Osteocyte (in vitro differentiated cells): ENCODE data around the gene EXT2. TPM values are rescaled to one million over a fixed set of nuclear protein-coding genes. Genes with fewer than 3 reads are reported as not detected.
A peak's percentile ranks its signal among the peaks of the same experiment; 100 is the strongest.

Experiments used
- DNase-seq: peaks from one replicate; pipeline ENCODE4 v3.0.0; 2021; ENCODE audit warnings: mixed read lengths; ENCODE audit not compliant: unreplicated experiment; ENCODE audit errors: extremely low spot score
- H3K27ac Mint-ChIP-seq: one replicate; pipeline ENCODE4 v1.8.0; 2021; ENCODE audit warnings: mild to moderate bottlenecking, mixed read lengths; ENCODE audit not compliant: unreplicated experiment
- H3K27me3 Mint-ChIP-seq: one replicate; pipeline ENCODE4 v1.8.0; 2021; ENCODE audit warnings: mixed read lengths; ENCODE audit not compliant: unreplicated experiment
- H3K36me3 Mint-ChIP-seq: one replicate; pipeline ENCODE4 v1.8.0; 2021; ENCODE audit warnings: mixed read lengths; ENCODE audit not compliant: unreplicated experiment
- H3K4me1 Mint-ChIP-seq: one replicate; pipeline ENCODE4 v1.8.0; 2021; ENCODE audit warnings: mixed read lengths; ENCODE audit not compliant: unreplicated experiment
- H3K4me3 Mint-ChIP-seq: one replicate; pipeline ENCODE4 v1.8.0; 2021; ENCODE audit warnings: mild to moderate bottlenecking, moderate library complexity, mixed read lengths; ENCODE audit not compliant: unreplicated experiment
- H3K9me3 Mint-ChIP-seq: one replicate; pipeline ENCODE4 v1.8.0; 2021; ENCODE audit warnings: mixed read lengths; ENCODE audit not compliant: unreplicated experiment
- total RNA-seq: library from RNA; stranded (reverse); gene quantifications from 2 replicates; pipeline ENCODE4 v1.2.1, GENCODE V29; 2021
- TF ChIP-seq, protein P1 (sequence below): fragments of 200-600 bp; sonication (generic); IDR thresholded peaks from 2 replicates; pipeline ENCODE4 v1.5.0; 2021; ENCODE audit warnings: antibody characterized with exemption, mild to moderate bottlenecking, moderate library complexity

EXT2 gene
- total RNA-seq, 1 donor from 2014 or later: 102 TPM

DNA sequence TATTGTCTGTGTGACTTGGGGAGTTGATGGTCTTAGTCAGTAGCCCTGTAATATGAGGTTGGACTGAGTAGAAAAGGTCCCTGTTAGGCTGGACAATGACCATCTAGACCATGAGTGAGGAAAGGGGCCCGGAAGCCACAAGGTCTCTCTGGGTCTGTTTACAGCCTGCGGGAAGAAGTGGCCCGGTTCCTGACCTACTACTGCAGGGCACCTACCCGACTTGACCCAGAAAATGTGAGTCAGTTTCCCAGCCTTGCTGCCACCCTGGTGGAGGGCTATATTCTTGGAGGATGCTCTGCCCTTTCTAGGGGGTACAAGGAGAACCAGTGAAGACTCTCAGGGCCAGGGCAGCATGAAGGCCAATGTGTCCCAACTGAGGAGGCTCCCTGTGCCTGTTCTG lies 44.3 kb upstream of the EXT2 start:
- Mint-ChIP-seq H3K9me3 (no peaks in the 10 kb centered on the region), H3K27ac (no peak overlapping the region), H3K4me3 (no peak overlapping the region), H3K36me3 (no peaks in the 10 kb centered on the region), H3K27me3 (peaks cover 25% of the 10 kb centered on the region), H3K4me1 (no peaks in the 10 kb centered on the region)
- TF ChIP-seq, protein P1, sequence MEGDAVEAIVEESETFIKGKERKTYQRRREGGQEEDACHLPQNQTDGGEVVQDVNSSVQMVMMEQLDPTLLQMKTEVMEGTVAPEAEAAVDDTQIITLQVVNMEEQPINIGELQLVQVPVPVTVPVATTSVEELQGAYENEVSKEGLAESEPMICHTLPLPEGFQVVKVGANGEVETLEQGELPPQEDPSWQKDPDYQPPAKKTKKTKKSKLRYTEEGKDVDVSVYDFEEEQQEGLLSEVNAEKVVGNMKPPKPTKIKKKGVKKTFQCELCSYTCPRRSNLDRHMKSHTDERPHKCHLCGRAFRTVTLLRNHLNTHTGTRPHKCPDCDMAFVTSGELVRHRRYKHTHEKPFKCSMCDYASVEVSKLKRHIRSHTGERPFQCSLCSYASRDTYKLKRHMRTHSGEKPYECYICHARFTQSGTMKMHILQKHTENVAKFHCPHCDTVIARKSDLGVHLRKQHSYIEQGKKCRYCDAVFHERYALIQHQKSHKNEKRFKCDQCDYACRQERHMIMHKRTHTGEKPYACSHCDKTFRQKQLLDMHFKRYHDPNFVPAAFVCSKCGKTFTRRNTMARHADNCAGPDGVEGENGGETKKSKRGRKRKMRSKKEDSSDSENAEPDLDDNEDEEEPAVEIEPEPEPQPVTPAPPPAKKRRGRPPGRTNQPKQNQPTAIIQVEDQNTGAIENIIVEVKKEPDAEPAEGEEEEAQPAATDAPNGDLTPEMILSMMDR: no peak
- DNase-seq: no peak

DNA sequence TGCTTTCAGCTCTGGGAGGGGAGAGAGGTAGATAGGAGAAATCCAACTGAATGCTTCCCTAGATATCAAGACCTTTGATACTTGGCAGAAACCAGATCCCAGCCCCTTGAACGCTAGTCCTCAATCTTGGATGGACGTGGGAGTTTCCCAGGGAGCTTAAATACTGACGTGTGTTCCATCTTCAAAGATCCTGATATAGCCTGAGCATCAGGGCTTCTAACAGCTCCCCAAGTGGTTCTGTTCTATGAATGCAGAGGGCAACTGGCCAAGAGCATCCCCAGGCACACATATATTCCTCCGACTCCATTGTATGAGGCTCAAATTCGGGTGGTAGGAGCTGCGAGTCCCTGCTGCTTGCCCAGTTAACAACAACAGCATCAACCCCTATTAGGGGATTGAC lies 38.1 kb upstream of the EXT2 start:
- H3K27me3 Mint-ChIP-seq: peaks cover 34% of the 10 kb centered on the region
- TF ChIP-seq, protein P1: no peak
- H3K4me3 Mint-ChIP-seq: no peak overlapping the region
- no peak overlapping the region for H3K27ac Mint-ChIP-seq
- H3K9me3 Mint-ChIP-seq: no peaks in the 10 kb centered on the region
- DNase-seq: no peak
- H3K36me3 Mint-ChIP-seq: no peaks in the 10 kb centered on the region
- no peaks in the 10 kb centered on the region for H3K4me1 Mint-ChIP-seq

DNA sequence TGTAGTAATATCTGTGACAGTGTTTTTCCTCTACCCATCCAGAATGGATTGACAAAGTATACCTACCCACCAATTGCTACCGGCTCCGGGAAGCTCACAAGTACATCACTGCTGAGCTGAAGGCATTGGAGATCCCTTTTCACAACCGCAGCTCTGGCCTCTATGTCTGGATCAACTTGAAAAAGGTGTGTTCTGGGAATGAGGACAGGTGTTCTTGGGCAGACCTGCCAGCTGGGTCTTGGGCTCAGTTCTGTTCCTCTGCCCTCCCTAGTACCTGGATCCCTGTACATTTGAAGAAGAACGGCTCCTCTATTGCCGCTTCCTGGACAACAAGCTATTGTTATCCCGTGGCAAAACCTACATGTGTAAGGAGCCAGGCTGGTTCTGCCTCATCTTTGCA lies 37.2 kb upstream of the EXT2 start:
- Mint-ChIP-seq H3K4me3 (no peak overlapping the region), H3K9me3 (no peaks in the 10 kb centered on the region), H3K36me3 (no peaks in the 10 kb centered on the region)

DNA sequence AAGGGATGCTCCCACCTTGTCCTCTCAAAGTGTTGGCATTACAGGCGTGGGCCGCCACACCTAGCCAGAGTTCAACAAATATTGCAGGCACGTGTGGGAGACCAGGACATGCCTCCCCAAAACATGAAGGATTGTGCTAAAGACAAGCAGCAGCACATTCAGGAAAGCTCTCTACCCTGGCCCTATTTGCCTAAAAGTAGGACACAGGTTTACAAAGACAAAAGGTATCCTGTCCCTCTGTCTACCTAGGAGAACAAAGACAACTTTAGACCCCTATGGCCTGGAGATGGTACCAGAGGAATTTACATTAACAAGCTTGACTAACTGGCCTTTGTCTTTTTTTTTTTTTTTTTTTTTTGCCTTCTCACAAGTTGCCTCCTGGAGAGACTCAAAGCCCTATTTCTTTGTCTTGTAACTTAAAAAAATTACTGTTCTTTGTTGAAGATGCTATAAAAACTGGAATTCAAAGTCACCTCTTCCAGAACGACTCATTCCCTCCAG lies 30.3 kb upstream of the EXT2 start:
- no peak for DNase-seq
- Mint-ChIP-seq H3K4me3 (no peak overlapping the region), H3K36me3 (no peaks in the 10 kb centered on the region), H3K9me3 (no peaks in the 10 kb centered on the region), H3K4me1 (peaks cover 15% of the 10 kb centered on the region), H3K27me3 (peaks cover 57% of the 10 kb centered on the region), H3K27ac (peak overlapping the region; percentile 73)
- TF ChIP-seq, protein P1: no peak

More for the DNA sequence above, 37.2 kb upstream of the EXT2 start:
- no peaks in the 10 kb centered on the region for H3K4me1 Mint-ChIP-seq
- TF ChIP-seq, protein P1: no peak
- peaks cover 44% of the 10 kb centered on the region for H3K27me3 Mint-ChIP-seq
- DNase-seq: no peak
- H3K27ac Mint-ChIP-seq: no peak overlapping the region

DNA sequence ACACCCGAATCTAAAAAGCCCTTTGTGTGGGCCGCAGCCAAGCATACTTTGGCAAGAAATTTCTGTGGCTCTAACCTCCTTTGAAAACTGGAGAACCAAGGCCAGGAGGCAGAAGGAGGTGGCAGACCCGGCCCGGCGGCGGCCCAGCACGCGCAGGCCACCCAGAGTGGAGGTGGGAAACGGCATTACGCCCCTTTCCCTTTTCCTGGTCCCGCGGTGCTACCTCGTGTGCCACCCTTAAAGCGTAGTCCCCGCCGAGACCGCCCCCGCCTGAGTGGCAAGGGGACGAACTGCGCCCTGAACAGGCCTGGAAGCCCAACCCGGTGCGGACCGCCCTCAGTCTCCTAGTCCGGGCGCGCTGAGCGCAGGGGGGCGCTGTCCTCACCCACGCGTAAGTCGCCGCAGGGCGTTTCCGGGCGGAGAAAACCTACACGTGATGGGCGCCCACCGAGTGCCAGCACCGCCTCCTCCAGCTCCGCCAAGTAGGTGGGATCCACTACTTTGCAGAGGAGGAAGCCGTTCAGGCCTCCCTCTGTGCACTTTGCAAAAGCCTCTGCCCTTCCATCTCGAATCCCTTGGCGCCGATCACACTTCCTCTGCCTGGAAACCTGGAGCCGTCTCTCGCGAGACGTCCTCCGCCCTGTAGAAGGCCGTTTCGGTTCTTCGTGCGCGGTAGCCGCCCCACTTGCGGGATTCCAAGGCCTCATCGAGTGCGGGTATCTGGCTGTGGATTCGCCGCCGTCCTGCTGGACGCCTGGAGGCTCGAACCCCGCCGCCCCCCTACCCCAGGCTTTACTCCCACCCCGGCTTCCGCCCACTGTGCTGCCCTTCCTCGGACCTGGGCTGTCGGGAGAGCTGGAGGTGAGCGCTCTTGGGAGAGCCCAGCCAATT lies 29.4 kb upstream of the EXT2 start, which contains the start of gene ACCS:
Gene ACCS, plus strand, starts transcription at position 430 of the 891 bp plus-strand sequence. CDS start 1,358 bp downstream, outside the sequence.
- peaks cover 15% of the 10 kb centered on the region for H3K4me1 Mint-ChIP-seq
- DNase-seq: peak; percentile 90
- no peaks in the 10 kb centered on the region for H3K36me3 Mint-ChIP-seq
- TF ChIP-seq, protein P1: peak; percentile 60
- peak within 1 kb of the TSS; percentile 73 for H3K27ac Mint-ChIP-seq
- peak within 1 kb of the TSS; percentile 69 for H3K4me3 Mint-ChIP-seq
- no peaks in the 10 kb centered on the region for H3K9me3 Mint-ChIP-seq
- peaks cover 54% of the 10 kb centered on the region for H3K27me3 Mint-ChIP-seq
